ENCODE measurements around the gene DLG2.

DNA sequence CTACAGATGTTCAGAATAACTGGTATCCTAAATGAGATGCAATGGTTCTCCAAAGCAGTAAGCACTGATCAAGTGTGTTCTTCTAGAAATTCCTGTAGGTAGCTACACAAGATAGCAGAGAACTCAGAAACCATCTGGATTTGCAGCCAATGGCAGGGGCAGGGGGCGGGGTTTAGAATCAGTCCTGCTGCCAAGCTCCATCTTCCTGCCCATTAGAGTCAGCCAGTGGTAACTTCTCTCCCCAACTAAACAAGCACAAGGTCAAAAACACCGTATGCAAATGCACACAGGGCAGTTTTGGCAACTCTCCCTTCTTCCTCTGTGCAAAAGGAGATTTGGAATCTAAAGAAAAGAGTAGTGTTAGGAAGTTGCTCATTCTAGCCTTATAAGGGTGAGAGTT is 2103.5 kb downstream of the DLG2 start:
- no peak for TF ChIP-seq NFE2L1 (CRISPR knock-in tag; IDR thresholded peaks at IDR 0.05)
- no peak for TF ChIP-seq CREB1 (CRISPR knock-in tag; IDR thresholded peaks at IDR 0.05)
- no peak for TF ChIP-seq IRF2 (CRISPR knock-in tag; IDR thresholded peaks at IDR 0.05; ENCODE audit: borderline replicate concordance, low read depth)
- no peak for TF ChIP-seq NR3C1 (CRISPR knock-in tag; conservative IDR thresholded peaks at IDR 0.05; ENCODE audit: low read depth)

Measured in WTC11 (cell line).